ENCODE data around the gene CHADL. TPM values are rescaled to one million over a fixed set of nuclear protein-coding genes. Genes with fewer than 3 reads are reported as not detected.

CHADL gene
- polyA plus RNA-seq, 1 donor (not counting 4 experiments of a cell fraction or from before 2014, with no cell fraction given): 0.16 TPM

- H3K4me3 ChIP-seq (ENCODE audit: control insufficient read depth in 2 of 3, extremely low read depth in 1 of 3, insufficient read depth in 2 of 3, low read depth in 1 of 3, low read length in 3 of 3): no peak overlapping the region
- TF ChIP-seq EZH2 (IDR thresholded peaks at IDR 0.05; ENCODE audit: low read length): no peak
- TF ChIP-seq CTCF (optimal IDR thresholded peaks at IDR 0.05 in 1 of 3, IDR thresholded peaks at IDR 0.05 in 1 of 3, conservative IDR thresholded peaks at IDR 0.05 in 1 of 3; ENCODE audit: extremely low read depth in 1 of 3, insufficient read depth in 2 of 3, low read length in 3 of 3): no peak
- peaks cover 4% of the 10 kb centered on the region for H3K9me1 ChIP-seq (ENCODE audit: control insufficient read depth, extremely low read depth, insufficient read depth, low read length)
- no peak for DNase-seq (ENCODE audit: low read depth, low spot score)
- H3K36me3 ChIP-seq (ENCODE audit: control insufficient read depth in 2 of 2, extremely low read depth in 1 of 2, insufficient read depth in 2 of 2, low read length in 2 of 2): peaks cover 52 to 58% of the 10 kb centered on the region in 2 experiments
- H3K79me2 ChIP-seq (ENCODE audit: control insufficient read depth, insufficient read depth, low read length): peaks cover 58% of the 10 kb centered on the region
- peaks cover 14% of the 10 kb centered on the region for H3K4me1 ChIP-seq (ENCODE audit: control insufficient read depth, extremely low read depth, insufficient read depth, low read length)
- no peaks in the 10 kb centered on the region for H3K9me3 ChIP-seq (ENCODE audit: control insufficient read depth, low read depth, low read length)
- no peak overlapping the region for H3K9ac ChIP-seq (ENCODE audit: control insufficient read depth, extremely low read depth, insufficient read depth, low read length)
- no peaks in the 10 kb centered on the region for H3K27me3 ChIP-seq (ENCODE audit: control insufficient read depth, extremely low read depth, insufficient read depth, low read length)
- H3K27ac ChIP-seq (ENCODE audit: control insufficient read depth, insufficient read depth, low read length): no peak overlapping the region
- no peak overlapping the region for H2AFZ ChIP-seq (ENCODE audit: control insufficient read depth, low read length)
- FAIRE-seq: no peak
- dilution Hi-C loops (cut with MboI; ENCODE audit: extremely low pct_ligation_motif_present, low sequenced_read_pairs): no loop called here
- no peak overlapping the region for H3K4me2 ChIP-seq (ENCODE audit: control insufficient read depth, extremely low read depth, insufficient read depth, low read depth, low read length)
- H4K20me1 ChIP-seq (ENCODE audit: control insufficient read depth, extremely low read depth, insufficient read depth, low read length): peaks cover 5% of the 10 kb centered on the region
Observed at GRCh38 chr22:41267958-41268357, 27.2 kb upstream of the CHADL start.

GRCh38 chr22:41264408-41264941, 23.7 kb upstream of the CHADL start:
- dilution Hi-C loops (cut with MboI; ENCODE audit: extremely low pct_ligation_motif_present, low sequenced_read_pairs): no loop called here
- H3K4me2 ChIP-seq (ENCODE audit: control insufficient read depth, extremely low read depth, insufficient read depth, low read depth, low read length): no peak overlapping the region
- no peak for TF ChIP-seq CTCF (optimal IDR thresholded peaks at IDR 0.05 in 1 of 3, IDR thresholded peaks at IDR 0.05 in 1 of 3, conservative IDR thresholded peaks at IDR 0.05 in 1 of 3; ENCODE audit: extremely low read depth in 1 of 3, insufficient read depth in 2 of 3, low read length in 3 of 3)
- TF ChIP-seq EZH2 (IDR thresholded peaks at IDR 0.05; ENCODE audit: low read length): no peak
- H3K9me1 ChIP-seq (ENCODE audit: control insufficient read depth, extremely low read depth, insufficient read depth, low read length): peaks cover 4% of the 10 kb centered on the region
- no peaks in the 10 kb centered on the region for H3K4me1 ChIP-seq (ENCODE audit: control insufficient read depth, extremely low read depth, insufficient read depth, low read length)
- H3K9me3 ChIP-seq (ENCODE audit: control insufficient read depth, low read depth, low read length): no peaks in the 10 kb centered on the region
- FAIRE-seq: no peak
- no peak overlapping the region for H3K9ac ChIP-seq (ENCODE audit: control insufficient read depth, extremely low read depth, insufficient read depth, low read length)
- no peak overlapping the region for H2AFZ ChIP-seq (ENCODE audit: control insufficient read depth, low read length)
- peaks cover 67 to 70% of the 10 kb centered on the region in 2 experiments for H3K36me3 ChIP-seq (ENCODE audit: control insufficient read depth in 2 of 2, extremely low read depth in 1 of 2, insufficient read depth in 2 of 2, low read length in 2 of 2)
- no peaks in the 10 kb centered on the region for H3K27me3 ChIP-seq (ENCODE audit: control insufficient read depth, extremely low read depth, insufficient read depth, low read length)
- H3K4me3 ChIP-seq (ENCODE audit: control insufficient read depth in 2 of 3, extremely low read depth in 1 of 3, insufficient read depth in 2 of 3, low read depth in 1 of 3, low read length in 3 of 3): no peak overlapping the region
- H4K20me1 ChIP-seq (ENCODE audit: control insufficient read depth, extremely low read depth, insufficient read depth, low read length): peaks cover 5% of the 10 kb centered on the region
- H3K79me2 ChIP-seq (ENCODE audit: control insufficient read depth, insufficient read depth, low read length): peaks cover 50% of the 10 kb centered on the region
- no peak overlapping the region for H3K27ac ChIP-seq (ENCODE audit: control insufficient read depth, insufficient read depth, low read length)
- DNase-seq (ENCODE audit: low read depth, low spot score): no peak
